HCT116 (cell line): Measurements from ENCODE around the gene STAT4. TPM values are rescaled to one million over a fixed set of nuclear protein-coding genes. Genes with fewer than 3 reads are reported as not detected.

ENCODE experiments used
- ATAC-seq: fragments of 200-7000 bp; cut with Tn5 transposase; 2 replicates; pipeline ENCODE4 v1.9.1; 2020; ENCODE audit warnings: mild to moderate bottlenecking, moderate library complexity
- BruUV-seq: library from RNA; stranded (reverse); fragments of 400-500 nt; replicated peaks from 2 replicates; lab custom pipeline; 2021; lab: Mats Ljungman, UMichigan
- CTCF ChIA-PET: fragments of 300-600 bp; sonication (Branson Sonifier 250); formaldehyde crosslinking; loops from one replicate; lab custom pipeline; 2021; ENCODE audit warnings: antibody characterized with exemption; lab: Charles Lee
- POLR2A ChIA-PET: fragments of 300-600, 350-600 bp; sonication (Branson Sonifier 250); formaldehyde crosslinking; loops from one replicate; lab custom pipeline; 2021; ENCODE audit warnings: antibody characterized with exemption; lab: Charles Lee
- RAD21 ChIA-PET, 2 experiments: fragments of 300-600 bp; sonication (Branson Sonifier 250); formaldehyde crosslinking; loops; one replicate each; lab custom pipeline; 2023; ENCODE audit warnings: low total read pairs in 2 of 2; ENCODE audit not compliant: uncharacterized antibody in 2 of 2, unreplicated experiment in 2 of 2, low non-redundant PET in 1 of 2; lab: Charles Lee
- DNase-seq: peaks from one replicate; pipeline ENCODE4 v3.0.0-alpha.2; 2010; ENCODE audit warnings: low read depth, low spot score
- H2AFZ ChIP-seq: fragments of 200-600 bp; shearing (Covaris generic), sonication (generic); 2 replicates; pipeline ENCODE4 v1.6.1; 2017; ENCODE audit warnings: low read depth, mixed run types, mixed read lengths, antibody characterized with exemption, low read length; ENCODE audit not compliant: poor library complexity, severe bottlenecking
- H3K27ac ChIP-seq: 2 replicates; pipeline ENCODE4 v1.5.1; 2012; ENCODE audit warnings: low read depth, low read length
- H3K27me3 ChIP-seq: fragments of 200-600 bp; sonication (generic); 2 replicates; pipeline ENCODE4 v1.6.1; 2016; ENCODE audit warnings: mixed run types, low read length, mixed read lengths; ENCODE audit not compliant: insufficient read depth
- H3K36me3 ChIP-seq, 2 experiments: fragments of 200-500 bp in 1 of 2; fragments of 200-600 bp in 1 of 2; sonication (Bioruptor generic) in 1 of 2; sonication (generic) in 1 of 2; 2 replicates each; pipeline versions ENCODE4 v1.5.1 to v1.6.1; 2014 to 2016; ENCODE audit warnings: low read length in 2 of 2, inconsistent platforms in 1 of 2, mixed read lengths in 1 of 2, mixed run types in 1 of 2; ENCODE audit not compliant: insufficient read depth in 2 of 2, control insufficient read depth in 1 of 2
- H3K4me1 ChIP-seq, 2 experiments: fragments of 200-600 bp in 1 of 2; sonication (generic) in 1 of 2; 2 replicates each; pipeline versions ENCODE4 v1.5.1 to v1.6.1; 2012 to 2017; ENCODE audit warnings: low read length in 2 of 2, inconsistent platforms in 1 of 2, mild to moderate bottlenecking in 1 of 2, mixed read lengths in 1 of 2, mixed run types in 1 of 2, moderate library complexity in 1 of 2; ENCODE audit not compliant: insufficient read depth in 2 of 2, control insufficient read depth in 1 of 2
- H3K4me2 ChIP-seq: fragments of 200-600 bp; sonication (generic); 2 replicates; pipeline ENCODE4 v1.6.1; 2017; ENCODE audit warnings: mixed run types, low read length, mixed read lengths
- H3K4me3 ChIP-seq, 2 experiments: fragments of 200-600 bp in 1 of 2; sonication (generic) in 1 of 2; replicated peaks in 1 of 2; 2 replicates each; pipeline ENCODE4 v1.5.1; 2011 to 2016; ENCODE audit warnings: low read length in 2 of 2, control low read depth in 1 of 2, low read depth in 1 of 2, mild to moderate bottlenecking in 1 of 2, mixed read lengths in 1 of 2, mixed run types in 1 of 2
- H3K79me2 ChIP-seq: fragments of 200-600 bp; sonication (generic); 2 replicates; pipeline ENCODE4 v1.6.1; 2017; ENCODE audit warnings: mild to moderate bottlenecking, mixed run types, low read length, moderate library complexity, mixed read lengths; ENCODE audit not compliant: insufficient read depth
- H3K9ac ChIP-seq: fragments of 200-600 bp; sonication (generic); 2 replicates; pipeline ENCODE4 v1.6.1; 2016; ENCODE audit warnings: low read length, mixed read lengths
- H3K9me2 ChIP-seq: fragments of 200-600 bp; sonication (generic), shearing (Covaris generic); 2 replicates; pipeline ENCODE4 v1.6.1; 2017; ENCODE audit warnings: mixed run types, mild to moderate bottlenecking, moderate library complexity; ENCODE audit not compliant: insufficient read depth
- H3K9me3 ChIP-seq, 2 experiments: fragments of 200-500 bp in 1 of 2; fragments of 200-600 bp in 1 of 2; sonication (Bioruptor generic) in 1 of 2; sonication (generic) in 1 of 2; 2 replicates each; pipeline ENCODE4 v1.6.1; 2014 to 2017; ENCODE audit warnings: low read length in 2 of 2, mixed read lengths in 2 of 2, inconsistent platforms in 1 of 2, low read depth in 1 of 2, mild to moderate bottlenecking in 1 of 2, mixed run types in 1 of 2, moderate library complexity in 1 of 2; ENCODE audit not compliant: control insufficient read depth in 1 of 2, insufficient read depth in 1 of 2
- H4K20me1 ChIP-seq: fragments of 200-600 bp; sonication (generic), shearing (Covaris generic); 2 replicates; pipeline ENCODE4 v1.6.1; 2017; ENCODE audit warnings: mixed run types, mild to moderate bottlenecking, moderate library complexity; ENCODE audit not compliant: insufficient read depth
- CBX3 ChIP-seq: IDR thresholded peaks from 2 replicates; pipeline ENCODE4 v1.6.1; 2012; ENCODE audit warnings: low read depth
- CEBPB ChIP-seq: IDR thresholded peaks from 2 replicates; pipeline ENCODE4 v1.6.1; 2012; ENCODE audit warnings: low read depth
- CTCF ChIP-seq, 3 experiments: fragments of 200-600 bp in 1 of 3; sonication (generic) in 1 of 3; IDR thresholded peaks in 2 of 3; conservative IDR thresholded peaks in 1 of 3; 2 replicates each; pipeline ENCODE4 v1.5.1; 2012 to 2017; ENCODE audit warnings: low read depth in 2 of 3, low read length in 2 of 3, antibody characterized with exemption in 1 of 3, borderline replicate concordance in 1 of 3, control low read depth in 1 of 3, mild to moderate bottlenecking in 1 of 3, mixed read lengths in 1 of 3, mixed run types in 1 of 3, moderate library complexity in 1 of 3; ENCODE audit not compliant: insufficient read depth in 1 of 3
- EGR1 ChIP-seq: IDR thresholded peaks from 2 replicates; pipeline ENCODE4 v1.6.1; 2012; ENCODE audit warnings: low read depth
- ELF1 ChIP-seq: IDR thresholded peaks from 2 replicates; pipeline ENCODE4 v1.6.1; 2012; ENCODE audit warnings: low read depth, borderline replicate concordance
- EZH2phosphoT487 ChIP-seq: fragments of 200-600 bp; IDR thresholded peaks from 2 replicates; pipeline ENCODE4 v1.6.1; 2018; ENCODE audit warnings: antibody characterized with exemption, borderline replicate concordance
- FOSL1 ChIP-seq: IDR thresholded peaks from 2 replicates; pipeline ENCODE4 v1.6.1; 2012; ENCODE audit warnings: low read depth
- JUND ChIP-seq: IDR thresholded peaks from 2 replicates; pipeline ENCODE4 v1.6.1; 2012
- POLR2A ChIP-seq: IDR thresholded peaks from 2 replicates; pipeline ENCODE4 v1.7.0; 2011; ENCODE audit warnings: borderline replicate concordance; ENCODE audit not compliant: insufficient read depth, insufficient read length; ENCODE audit errors: extremely low read depth
- RAD21 ChIP-seq: IDR thresholded peaks from 2 replicates; pipeline ENCODE4 v1.6.1; 2012; ENCODE audit warnings: low read depth, mild to moderate bottlenecking
- REST ChIP-seq: IDR thresholded peaks from 2 replicates; pipeline ENCODE4 v1.6.1; 2012; ENCODE audit warnings: low read depth
- SP1 ChIP-seq: IDR thresholded peaks from 2 replicates; pipeline ENCODE4 v1.6.1; 2012; ENCODE audit warnings: low read depth
- TCF7L2 ChIP-seq: IDR thresholded peaks from 2 replicates; pipeline ENCODE4 v1.7.0; 2011; ENCODE audit warnings: borderline replicate concordance, inconsistent platforms; ENCODE audit not compliant: insufficient read depth, insufficient read length; ENCODE audit errors: extremely low read depth
- YY1 ChIP-seq: IDR thresholded peaks from 2 replicates; pipeline ENCODE4 v1.6.1; 2011; ENCODE audit warnings: low read length, low read depth, moderate library complexity, mild to moderate bottlenecking; ENCODE audit not compliant: insufficient replicate concordance; ENCODE audit errors: extremely low read depth
- ZFX ChIP-seq: fragments of 450-650 bp; IDR thresholded peaks from 2 replicates; pipeline ENCODE4 v1.6.1; 2017
- ZNF274 ChIP-seq: fragments of 200-500 bp; sonication (Bioruptor generic); IDR thresholded peaks from 2 replicates; pipeline ENCODE4 v1.6.1; 2014; ENCODE audit warnings: mild to moderate bottlenecking, low read depth, low read length, inconsistent platforms
- intact Hi-C: fragments of 100-400 bp; cut with micrococcal nuclease; formaldehyde crosslinking; loops from 2 replicates; pipeline ENCODE4 v1.10.0; 2022
- total RNA-seq: library from RNA; stranded (reverse); gene quantifications from one replicate; pipeline ENCODE4 v1.2.1, GENCODE V29; 2021; ENCODE audit not compliant: unreplicated experiment

Gene STAT4
- total RNA-seq, 1 experiment from 2014 or later, result 2.0 TPM

- intact Hi-C loops, result no loop called here
- DNase-seq, result no peak
- Histone ChIP-seq H3K9me3 (no peaks in the 10 kb centered on the region), H3K79me2 (no peaks in the 10 kb centered on the region), H3K36me3 (no peaks in the 10 kb centered on the region), H3K4me3 (no peak overlapping the region), H3K9ac (no peak overlapping the region), H3K4me2 (no peak overlapping the region), H3K27ac (no peak overlapping the region), H3K4me1 (peaks cover 0 to 5% of the 10 kb centered on the region in 2 experiments; a peak in 1 of 4 replicates), H2AFZ (no peak overlapping the region), H3K9me2 (no peaks in the 10 kb centered on the region), H4K20me1 (no peaks in the 10 kb centered on the region), H3K27me3 (no peaks in the 10 kb centered on the region)
- BruUV-seq, result no TSS peak
- CTCF ChIA-PET, result interaction anchor here (1.4 kb wide), 1 partner anchor 28 kb away, joined by 3 read pairs; no protein-coding TSS in a partner anchor
- POLR2A ChIA-PET, result no interaction called here
- TF ChIP-seq TCF7L2 (no peak), ELF1 (no peak), REST (no peak), POLR2A (no peak), CTCF (IDR thresholded peaks at IDR 0.05 in 2 of 3, conservative IDR thresholded peaks at IDR 0.05 in 1 of 3; ENCODE audit: borderline replicate concordance in 1 of 3, insufficient read depth in 1 of 3, low read depth in 2 of 3, low read length in 2 of 3) (no peak), ZNF274 (no peak), RAD21 (no peak), CBX3 (no peak), SP1 (no peak), FOSL1 (no peak), EGR1 (no peak), JUND (no peak), ZFX (no peak), EZH2phosphoT487 (no peak), YY1 (no peak), CEBPB (no peak)
- RAD21 ChIA-PET, result no interaction called here
- ATAC-seq, result no peak
These were observed 39.6 kb upstream of the STAT4 start for GRCh38 chr2:191190435-191190834.
